ENCODE data around the gene TTYH3.

The TTYH3 gene

DNA sequence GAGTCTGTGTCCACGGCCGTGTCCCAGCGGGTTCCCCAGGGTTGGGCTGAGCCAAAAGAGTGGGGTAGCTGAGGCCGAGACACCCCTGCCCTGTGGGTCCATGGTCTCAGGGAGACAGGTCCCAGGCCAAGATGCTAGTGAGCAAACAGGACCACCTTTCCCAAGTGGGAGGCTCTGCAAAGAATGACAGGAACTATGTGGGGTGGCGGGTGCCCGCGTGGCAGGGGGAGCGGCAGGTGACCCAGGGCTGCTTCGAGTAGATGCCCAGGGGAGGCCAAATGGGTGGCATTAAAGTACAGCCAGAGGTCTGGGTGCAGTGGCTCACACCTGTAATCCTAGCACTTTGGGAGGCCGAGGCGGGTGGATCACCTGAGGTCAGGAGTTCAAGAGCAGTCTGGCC, 18.2 kb downstream of the TTYH3 start:
- no peak for FAIRE-seq

DNA sequence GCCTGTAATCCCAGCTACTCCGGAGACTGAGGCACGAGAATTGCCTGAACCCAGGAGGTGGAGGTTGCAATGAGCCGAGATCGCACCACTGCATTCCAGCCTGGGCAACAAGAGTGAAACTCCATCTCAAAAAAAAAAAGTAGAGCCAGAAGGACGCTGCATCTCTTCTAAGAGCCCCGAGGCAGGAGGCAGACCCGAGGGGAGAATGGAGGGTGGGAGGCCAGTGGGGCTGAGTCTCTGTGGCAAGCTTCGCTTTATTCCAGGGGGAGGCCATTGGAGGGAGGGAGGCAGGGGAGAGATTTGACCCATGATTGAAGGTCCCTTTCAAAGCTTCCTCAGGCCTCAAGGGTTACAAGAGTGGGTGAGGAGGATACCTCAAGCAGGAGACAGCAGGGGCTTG, 18.7 kb downstream of the TTYH3 start:
- FAIRE-seq: no peak

DNA sequence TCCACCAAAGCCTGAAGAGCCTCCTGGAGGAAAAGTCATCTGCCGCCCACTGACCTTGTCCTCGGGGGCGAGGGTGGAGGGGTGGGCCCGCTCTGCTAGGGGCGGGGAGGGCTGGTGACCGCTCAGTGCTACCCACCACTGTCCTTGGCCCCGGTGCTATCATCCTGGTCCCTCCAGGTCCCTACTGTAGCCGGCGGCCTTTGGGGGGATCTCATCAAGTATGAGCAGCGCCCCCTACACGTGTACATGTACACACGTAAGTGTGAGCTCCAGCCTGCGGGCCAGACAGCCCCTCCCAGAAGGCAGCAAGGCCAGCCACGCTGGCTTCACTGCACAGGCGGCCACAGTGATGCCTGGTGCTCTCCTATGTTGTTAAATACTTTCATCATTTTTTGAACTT, 19.6 kb downstream of the TTYH3 start:
- FAIRE-seq: no peak

DNA sequence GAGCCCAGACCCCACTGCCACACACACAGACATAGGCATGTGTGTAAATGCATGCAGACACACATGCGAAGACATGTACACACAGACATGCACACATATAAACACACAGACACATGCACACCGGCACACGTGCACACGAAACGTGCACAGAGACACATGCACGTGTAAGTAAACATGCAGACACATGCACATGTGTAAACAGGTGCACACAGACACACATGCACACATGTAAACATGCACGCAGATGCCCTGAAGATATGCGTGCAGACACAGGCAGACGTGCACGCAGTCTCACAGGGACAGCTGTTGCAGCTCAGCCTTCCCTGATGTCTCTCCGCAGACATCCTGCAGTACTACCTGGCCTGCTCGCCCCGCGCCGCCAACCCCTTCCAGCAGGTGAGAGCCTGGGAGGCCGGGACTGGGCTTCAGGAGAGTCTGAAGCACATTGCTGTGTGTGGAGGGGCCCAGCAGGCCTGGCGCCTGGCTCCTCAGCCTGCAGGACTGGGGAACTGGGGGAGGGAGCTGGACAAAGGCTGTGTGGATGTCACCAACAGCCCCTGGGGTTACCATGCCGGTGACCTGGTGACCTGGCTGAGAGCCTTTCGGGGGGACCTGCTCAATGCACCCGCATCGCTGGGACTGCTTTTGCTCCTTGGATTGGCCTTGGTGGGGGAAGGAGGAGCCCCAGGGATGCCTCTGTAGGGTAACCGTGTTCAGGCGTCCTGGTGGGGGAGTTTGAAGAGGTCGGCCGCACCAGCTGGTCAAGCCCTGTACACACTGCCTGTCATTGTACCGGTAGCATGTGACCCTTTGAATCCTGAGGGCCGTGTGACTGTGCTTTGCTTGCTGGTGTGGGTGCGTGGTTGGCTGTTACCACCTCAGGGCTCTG, 20.3 kb downstream of the TTYH3 start:
- no peak for FAIRE-seq

DNA sequence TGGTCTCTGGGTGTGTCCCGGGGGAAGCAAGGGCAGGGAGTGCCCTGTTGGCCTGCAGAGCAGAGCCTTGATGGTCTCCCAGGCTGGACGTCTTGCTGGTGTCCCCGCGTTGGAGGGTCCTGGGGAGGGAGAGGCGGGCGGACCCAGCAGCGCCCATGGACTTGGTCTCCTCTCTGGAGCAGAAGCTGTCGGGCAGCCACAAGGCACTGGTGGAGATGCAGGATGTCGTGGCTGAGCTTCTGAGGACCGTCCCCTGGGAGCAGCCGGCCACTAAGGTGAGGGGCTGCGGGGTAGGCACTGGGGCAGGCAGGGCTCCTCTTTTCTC, 20.9 kb downstream of the TTYH3 start:
- FAIRE-seq: no peak

DNA sequence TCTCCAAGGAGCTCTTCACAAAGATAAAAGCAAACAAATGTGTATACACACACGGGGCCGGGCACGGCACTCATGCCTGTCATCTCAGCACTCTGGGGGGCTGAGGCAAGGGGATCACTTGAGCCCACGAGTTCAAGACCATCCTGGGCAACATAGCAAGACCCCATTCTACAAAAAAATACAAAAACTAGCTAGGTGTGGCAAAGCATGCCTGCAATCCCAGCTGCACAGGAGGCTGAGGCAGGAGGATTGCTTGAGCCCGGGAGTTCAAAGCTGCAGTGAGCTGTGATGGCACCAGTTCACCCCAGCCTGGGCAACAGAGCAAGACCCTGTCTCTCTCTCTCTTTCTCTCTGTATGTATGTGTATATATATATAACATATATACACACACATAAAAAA, 22.3 kb downstream of the TTYH3 start:
- FAIRE-seq: no peak

DNA sequence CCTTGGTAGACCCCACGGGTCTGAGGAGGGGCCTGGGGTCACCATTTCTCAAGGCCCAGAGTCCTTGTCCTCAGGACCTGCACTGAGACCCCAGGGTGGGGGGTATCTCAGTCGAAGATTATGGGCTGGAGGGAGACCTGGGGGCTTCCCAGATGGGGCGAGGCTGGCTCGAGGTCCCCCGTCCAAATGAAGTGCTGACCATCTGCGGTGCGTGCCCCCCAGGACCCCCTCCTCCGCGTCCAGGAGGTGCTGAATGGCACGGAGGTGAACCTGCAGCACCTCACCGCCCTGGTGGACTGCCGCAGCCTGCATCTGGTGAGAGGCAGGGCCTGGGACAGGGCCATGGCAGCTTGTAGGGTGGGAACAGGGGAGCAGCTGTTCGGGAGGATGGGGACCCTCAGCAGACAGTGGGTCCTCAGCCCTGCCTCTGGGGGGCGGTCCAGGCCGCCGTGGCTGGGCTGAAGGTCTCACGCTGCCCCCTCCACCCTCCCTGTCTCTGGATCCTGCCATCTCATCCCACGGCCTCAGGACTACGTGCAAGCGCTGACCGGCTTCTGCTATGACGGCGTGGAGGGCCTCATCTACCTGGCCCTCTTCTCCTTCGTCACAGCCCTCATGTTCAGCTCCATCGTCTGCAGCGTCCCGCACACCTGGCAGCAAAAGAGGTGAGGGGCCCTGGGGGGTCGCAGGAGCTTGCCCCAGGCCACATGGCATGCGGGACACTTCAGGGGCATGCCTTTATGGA, 24.3 kb downstream of the TTYH3 start:
- no peak for FAIRE-seq

DNA sequence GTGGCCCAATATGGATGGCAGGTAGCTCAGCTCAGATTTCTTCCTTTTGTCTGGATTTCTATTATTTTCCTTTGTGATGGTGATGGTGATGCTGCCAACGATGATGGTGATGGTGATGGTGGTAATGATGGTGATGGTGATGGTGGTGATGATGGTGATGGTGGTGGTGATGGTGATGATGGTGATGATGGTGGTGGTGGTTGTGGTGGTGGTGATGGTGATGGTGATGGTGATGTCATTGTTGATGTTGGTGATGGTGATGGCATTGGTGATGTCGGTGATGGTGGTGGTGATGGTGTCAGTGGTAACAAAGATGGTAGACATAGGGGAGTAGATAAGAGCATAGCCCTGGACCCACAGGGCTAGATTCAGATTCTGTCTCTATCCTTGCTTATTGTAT, 25.4 kb downstream of the TTYH3 start:
- FAIRE-seq: no peak

DNA sequence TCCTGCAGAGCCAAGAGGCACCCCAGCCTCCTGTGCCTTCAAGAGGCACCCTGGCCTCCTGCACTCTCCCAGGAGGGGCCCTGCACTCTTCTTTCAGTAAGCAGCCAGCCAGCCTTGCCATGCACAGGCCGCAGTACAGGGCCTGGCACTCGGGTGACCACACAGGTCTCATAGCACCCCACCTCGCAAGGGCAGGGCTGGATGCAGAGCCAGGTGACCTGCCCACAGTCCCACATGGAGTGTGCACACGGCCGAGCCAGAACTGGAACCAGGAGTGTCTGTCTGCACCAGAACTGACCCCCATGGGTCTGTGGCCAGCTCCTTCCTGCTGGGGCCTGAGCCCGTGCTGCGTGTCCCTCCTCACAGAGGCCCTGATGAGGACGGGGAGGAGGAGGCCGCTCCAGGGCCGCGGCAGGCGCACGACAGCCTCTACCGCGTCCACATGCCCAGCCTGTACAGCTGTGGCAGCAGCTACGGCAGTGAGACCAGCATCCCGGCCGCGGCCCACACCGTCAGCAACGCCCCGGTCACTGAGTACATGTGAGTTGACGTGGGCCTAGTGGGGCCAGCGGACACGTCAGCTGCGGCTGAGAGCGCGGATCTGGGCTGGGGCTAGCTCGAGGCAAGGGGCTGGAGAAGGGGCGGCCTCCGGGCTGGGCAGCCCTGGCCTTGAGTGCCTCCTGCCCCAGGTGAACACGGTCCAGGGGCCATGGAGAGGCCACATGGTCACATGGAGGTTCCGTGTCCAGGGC, 26.3 kb downstream of the TTYH3 start:
- FAIRE-seq: no peak

DNA sequence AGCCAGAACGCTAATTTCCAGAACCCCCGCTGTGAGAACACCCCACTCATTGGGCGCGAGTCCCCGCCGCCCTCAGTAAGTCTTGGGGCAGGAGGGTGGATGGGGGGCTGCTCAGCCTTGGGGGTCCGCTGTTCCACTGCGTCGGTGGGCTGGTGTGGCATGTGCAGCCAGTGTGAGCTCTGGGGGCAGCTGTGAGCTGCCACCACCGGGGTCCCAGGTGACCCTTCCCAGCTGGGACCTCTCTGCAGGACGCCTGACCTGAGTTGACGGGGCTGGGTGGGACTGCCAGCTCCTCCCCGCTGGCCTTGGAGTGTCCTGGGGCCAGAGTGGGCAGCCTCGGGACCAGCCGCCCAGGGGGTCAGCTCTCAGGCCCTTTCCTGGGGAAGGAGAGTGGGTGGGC, 27.2 kb downstream of the TTYH3 start:
- no peak for FAIRE-seq

DNA sequence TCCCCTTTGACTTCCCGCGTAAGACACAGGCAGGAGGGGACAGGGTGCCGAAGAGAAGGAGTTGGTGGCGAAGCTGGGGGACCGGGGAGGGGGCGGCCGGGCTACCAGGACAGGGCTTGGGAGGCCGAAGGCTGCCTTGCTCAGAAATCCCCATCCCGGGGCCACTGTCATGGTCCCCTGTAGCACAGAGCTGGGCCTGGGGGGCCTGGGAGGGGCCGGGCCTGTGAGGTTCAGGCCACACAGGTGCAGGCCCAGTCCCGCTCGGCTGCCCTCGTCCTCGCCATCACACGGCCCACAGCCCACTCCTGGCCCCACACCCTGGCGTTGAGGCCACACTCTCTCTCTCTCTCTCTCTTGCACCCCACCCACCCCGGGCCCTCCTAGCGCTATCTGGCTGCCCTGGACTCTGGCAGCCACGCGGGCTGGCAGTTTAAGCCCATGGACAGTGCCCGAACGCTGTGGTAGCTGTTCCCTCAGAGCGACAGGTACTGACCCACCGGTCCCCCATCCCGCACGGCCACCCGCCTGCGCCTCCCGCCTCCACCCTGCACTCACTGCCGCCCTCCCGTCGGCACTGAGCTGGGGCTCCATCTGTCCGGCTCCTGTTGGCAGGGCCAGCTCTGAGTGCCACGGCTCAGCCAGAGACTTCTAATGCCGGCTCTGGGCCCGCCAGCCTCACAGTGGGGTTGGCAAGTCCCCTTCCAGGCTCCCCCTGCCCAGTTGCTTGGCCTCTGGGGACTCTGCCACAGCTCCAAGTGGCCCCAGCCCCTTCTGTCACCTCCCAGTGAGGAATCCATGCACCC, 28.0 kb downstream of the TTYH3 start:
- no peak for FAIRE-seq

DNA sequence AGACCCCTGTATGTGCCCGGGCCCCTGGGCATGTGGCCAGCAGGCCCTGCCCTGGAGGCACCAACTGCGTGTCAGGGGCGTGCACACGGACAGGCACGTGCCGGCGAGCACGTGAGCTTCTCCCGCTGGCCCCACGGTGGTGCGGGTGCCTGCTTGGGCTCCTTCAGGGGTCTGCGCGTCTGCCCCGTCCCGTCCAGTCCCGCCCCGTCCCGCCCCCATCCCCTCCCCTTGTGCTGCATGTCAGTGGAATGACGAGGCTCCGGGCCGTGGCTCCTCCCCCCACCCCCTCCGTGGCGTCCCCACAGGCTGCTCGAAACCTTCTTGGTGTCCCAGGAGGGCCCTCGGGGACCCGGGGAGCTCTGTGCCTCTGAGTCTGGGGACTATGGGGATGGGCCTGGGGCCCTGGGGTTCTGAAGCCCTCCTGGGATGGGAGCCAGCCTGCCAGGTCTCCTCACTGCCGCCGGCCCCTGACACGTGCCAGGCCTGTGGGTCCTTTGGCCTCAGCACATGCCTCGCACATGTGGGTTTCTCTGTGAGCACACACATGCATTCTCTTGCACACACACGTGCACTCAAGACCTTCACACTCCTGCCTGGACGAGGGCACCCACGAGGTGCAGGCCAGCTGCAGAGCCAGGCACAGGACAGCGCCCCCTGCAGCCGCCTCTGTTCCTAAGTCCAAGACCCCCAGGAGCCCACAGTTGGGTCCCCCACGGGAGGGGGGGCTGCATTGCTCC, 28.7 kb downstream of the TTYH3 start:
- no peak for FAIRE-seq

DNA sequence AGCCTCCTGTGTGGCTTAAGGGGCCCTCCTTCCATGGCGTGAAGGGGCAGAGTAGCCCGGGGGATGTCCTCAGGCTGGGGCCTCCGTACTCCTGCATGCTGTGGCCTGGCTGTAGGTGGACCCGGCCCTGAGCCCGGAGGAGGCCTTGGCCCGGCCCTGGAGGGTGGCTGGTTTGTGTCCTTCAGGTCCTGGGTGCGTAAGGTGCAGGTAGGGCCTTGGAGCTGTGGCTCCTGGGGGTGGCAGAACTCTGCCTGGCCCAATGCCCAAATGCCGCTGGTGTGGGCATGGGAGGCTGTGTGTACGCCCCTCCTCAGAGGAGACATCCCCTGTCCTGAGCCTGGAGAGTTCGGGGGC, 29.3 kb downstream of the TTYH3 start:
- no peak for FAIRE-seq

DNA sequence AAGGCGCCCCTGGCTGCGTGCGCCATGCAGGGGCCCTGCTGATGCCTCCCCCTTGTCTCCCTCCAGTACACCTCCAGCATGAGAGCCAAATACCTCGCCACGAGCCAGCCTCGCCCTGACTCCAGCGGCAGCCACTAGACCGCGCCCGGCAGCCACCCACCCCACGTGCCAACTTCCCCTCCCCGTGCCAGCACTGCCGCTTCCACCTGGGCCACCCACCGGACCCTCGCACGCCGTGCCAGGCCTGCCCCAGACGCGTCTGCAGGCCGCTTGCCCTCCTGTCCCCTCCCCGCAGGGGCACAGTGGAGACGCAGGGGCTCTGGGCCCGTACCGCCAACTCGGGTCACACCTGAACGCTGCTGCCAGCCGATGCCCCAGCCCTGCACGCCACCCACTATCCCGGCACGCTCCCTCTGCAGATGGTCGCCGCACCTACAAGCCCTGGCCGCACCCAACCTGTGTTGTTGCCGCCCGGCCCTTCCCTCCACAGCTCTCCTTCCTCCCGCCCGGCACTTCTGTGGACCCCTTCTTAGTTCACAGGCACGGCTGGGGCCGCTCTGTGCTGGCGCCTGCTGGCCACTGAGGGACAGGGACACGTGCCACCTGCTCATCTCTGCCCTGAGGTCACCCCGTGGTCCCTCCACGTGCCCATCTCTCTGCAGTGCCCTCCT, 30.0 kb downstream of the TTYH3 start:
- FAIRE-seq: no peak

DNA sequence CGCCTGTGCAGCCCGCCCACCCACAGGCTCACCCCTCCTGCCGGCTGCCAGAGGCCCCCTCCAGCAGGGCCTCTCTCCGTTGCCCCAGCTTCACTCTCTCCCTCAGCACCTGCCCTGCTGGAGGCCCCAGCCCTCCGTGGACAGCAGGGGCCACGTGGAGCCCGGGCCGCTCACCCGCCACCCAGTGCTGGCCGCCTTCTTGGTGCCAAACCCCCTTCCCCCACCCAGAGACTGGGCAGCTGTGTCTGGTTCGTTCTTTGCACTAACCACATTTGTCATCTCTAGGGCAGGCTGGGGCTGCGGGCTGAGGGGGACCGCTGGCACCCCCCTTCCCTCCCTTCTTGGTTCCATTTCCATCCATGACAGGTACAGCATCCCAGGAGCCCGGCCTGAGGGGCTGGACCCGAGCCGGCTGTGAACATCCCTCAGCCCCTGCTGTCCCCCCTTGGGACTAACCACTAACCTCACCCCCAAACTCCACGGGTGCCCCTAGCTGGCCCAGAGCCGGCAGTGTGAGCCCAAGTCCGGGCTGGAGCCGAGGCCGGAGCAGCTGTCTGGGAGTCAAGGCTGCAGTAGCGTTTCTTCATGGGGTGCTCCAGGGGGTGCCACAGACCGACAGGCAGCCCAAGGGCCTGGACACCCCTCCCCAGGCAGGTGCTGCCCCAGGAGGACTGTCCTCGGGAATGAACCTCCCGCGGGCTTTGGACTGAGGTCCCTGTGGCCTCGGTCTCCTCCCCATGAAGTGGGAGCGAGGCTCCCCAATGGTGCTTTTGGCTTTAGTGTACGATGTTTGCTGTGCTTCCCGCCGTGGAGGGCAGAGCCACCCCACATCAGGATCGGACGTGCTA, 30.7 kb downstream of the TTYH3 start:
- no peak for FAIRE-seq

DNA sequence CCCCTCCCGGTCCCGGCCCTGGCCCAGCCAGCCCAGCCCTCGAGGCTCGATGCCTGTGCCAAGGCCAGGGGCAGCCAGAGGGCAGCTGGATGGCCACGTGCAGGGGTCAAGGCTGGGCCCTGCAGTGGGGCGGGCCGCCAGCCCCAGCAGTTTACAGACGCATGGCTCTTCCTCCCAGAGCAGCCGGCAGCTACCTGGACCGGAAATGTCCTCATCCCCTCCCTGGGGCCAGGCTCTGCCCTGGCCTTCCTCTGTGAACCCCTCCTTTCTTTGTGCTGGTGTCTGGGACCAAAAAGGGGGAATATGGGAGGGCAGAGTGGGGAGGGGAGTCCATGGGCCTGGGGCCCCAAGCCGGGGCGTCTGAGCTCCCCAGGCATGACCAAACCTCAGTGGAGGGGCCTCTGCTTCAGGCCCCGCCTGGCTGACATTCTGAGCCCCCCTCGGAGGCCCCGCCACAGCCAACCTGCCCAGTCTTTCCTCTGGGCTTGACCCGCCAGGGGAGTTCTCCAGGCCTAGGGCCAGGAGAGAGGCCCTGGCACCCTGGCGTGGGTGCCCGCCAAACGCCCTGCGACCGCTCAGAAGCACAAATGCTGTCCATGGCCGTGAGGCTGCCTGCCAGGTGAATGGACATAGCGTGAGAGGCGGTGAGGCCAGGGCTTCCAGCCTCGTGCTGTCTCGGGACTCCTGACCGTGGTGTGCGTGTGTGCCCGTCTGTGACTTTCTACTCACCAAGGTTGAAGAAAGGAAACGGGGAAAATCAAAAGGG, 31.5 kb downstream of the TTYH3 start:
- FAIRE-seq: no peak

DNA sequence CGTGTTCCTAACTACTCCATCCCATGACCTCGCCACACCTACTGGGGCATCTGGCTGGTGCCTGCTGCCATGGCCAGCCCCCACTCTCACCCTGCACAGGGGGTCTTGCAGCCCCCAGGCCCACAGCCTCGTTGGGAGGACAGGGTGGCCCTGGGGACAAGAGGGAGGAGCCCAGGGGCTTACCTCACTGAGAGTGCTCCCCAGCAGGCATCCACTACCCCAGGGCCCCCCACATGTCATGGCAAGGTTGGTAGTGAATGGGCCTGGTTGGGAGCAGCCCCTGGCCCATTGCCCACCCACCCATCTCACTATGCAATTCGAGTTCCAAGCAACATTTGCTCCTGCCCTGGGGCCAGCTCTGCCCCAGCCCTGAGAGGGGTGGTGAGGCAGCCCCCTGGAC, 32.2 kb downstream of the TTYH3 start:
- FAIRE-seq: no peak

DNA sequence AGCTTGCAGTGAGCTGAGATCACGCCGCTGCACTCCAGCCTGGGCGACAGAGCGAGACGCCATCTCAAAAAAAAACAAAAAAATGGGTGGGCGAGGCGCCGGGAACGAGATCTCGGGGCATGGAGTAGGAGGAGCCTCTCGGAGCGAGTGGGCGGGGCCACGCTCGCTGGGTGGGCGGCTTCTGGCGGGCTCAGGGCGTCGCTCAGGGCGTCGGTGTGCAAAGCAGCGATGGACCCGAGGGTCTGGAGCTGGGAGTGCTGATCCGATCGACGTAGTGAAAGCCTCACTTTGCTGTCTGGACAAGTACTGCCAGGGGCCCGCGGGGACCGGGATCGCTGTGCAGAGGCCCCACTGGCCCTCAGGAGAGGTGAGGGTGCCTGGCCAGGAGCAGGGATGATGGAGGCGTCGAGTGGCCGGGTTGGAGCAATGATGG, 33.6 kb downstream of the TTYH3 start:
- FAIRE-seq: no peak

DNA sequence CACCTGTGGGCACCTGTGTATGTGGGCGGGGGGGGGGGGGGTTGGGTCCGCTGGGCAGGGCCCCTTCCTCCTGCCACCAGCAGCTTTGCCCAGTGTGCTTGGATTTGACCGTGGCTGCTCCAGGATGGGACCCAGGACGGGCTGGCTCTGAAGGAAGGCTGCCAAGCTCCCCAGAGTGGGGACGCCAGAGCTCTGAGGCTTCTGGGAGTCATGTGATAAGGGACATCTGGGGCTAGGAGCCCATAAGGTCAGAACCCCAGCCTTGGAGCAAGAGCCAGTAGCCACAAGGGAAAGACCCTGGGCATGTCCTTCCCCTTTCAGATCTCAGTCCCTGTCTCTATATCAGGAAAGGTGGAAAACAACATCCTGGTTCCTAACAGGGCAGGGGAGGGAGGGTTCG, 34.4 kb downstream of the TTYH3 start:
- FAIRE-seq: no peak
